A673 (cell line): ENCODE results near the gene CASKIN2. TPM values are rescaled to one million over a fixed set of nuclear protein-coding genes. Genes with fewer than 3 reads are reported as not detected.

Source experiments
- BruUV-seq: library from RNA; stranded (reverse); fragments of 400-500 nt; replicated peaks from 2 replicates; lab custom pipeline; 2021; lab: Mats Ljungman, UMichigan
- CTCF ChIA-PET: fragments of 300-600 bp; sonication (Branson Sonifier 250); formaldehyde crosslinking; loops from one replicate; lab custom pipeline; 2022; ENCODE audit warnings: antibody characterized with exemption; lab: Charles Lee
- POLR2A ChIA-PET: fragments of 300-600 bp; sonication (Branson Sonifier 250); formaldehyde crosslinking; loops from one replicate; lab custom pipeline; 2022; ENCODE audit warnings: antibody characterized with exemption; ENCODE audit not compliant: low non-redundant PET; lab: Charles Lee
- DNase-seq: peaks from one replicate; pipeline ENCODE4 v3.0.0-alpha.2; 2015; ENCODE audit warnings: low spot score
- H3K27ac ChIP-seq: fragments of 200-600 bp; sonication (generic); 2 replicates; pipeline ENCODE4 v1.5.1; 2016; ENCODE audit warnings: mixed run types, low read depth, mild to moderate bottlenecking, mixed read lengths, antibody characterized with exemption, low read length; ENCODE audit not compliant: poor library complexity, severe bottlenecking
- H3K27me3 ChIP-seq: fragments of 200-600 bp; sonication (generic); replicated peaks from 2 replicates; pipeline ENCODE4 v1.6.1; 2017; ENCODE audit warnings: mixed run types, low read depth, mild to moderate bottlenecking, mixed read lengths, antibody characterized with exemption, low read length; ENCODE audit not compliant: insufficient read depth, poor library complexity
- H3K36me3 ChIP-seq: fragments of 200-600 bp; sonication (generic); 2 replicates; pipeline ENCODE4 v1.6.1; 2016; ENCODE audit warnings: mixed run types, mild to moderate bottlenecking, mixed read lengths, antibody characterized with exemption, low read length; ENCODE audit not compliant: insufficient read depth, poor library complexity, severe bottlenecking
- H3K4me1 ChIP-seq: fragments of 200-600 bp; sonication (generic); 2 replicates; pipeline ENCODE4 v1.6.1; 2017; ENCODE audit warnings: mixed run types, mild to moderate bottlenecking, mixed read lengths, antibody characterized with exemption, low read length; ENCODE audit not compliant: insufficient read depth, poor library complexity, severe bottlenecking
- H3K4me3 ChIP-seq: fragments of 200-600 bp; sonication (generic); 2 replicates; pipeline ENCODE4 v1.5.1; 2016; ENCODE audit warnings: low read depth, mixed run types, mild to moderate bottlenecking, mixed read lengths, low read length; ENCODE audit not compliant: poor library complexity, severe bottlenecking
- H3K9me3 ChIP-seq: fragments of 200-600 bp; sonication (generic); 2 replicates; pipeline ENCODE4 v1.6.1; 2016; ENCODE audit warnings: mixed run types, low read depth, mild to moderate bottlenecking, mixed read lengths, antibody characterized with exemption, low read length; ENCODE audit not compliant: poor library complexity, severe bottlenecking
- EZH2 ChIP-seq: fragments of 200-600 bp; sonication (generic); IDR thresholded peaks from 2 replicates; pipeline ENCODE4 v1.6.1; 2017; ENCODE audit warnings: borderline replicate concordance, low read depth, mild to moderate bottlenecking, mixed read lengths, antibody characterized with exemption, low read length; ENCODE audit not compliant: poor library complexity, severe bottlenecking
- intact Hi-C: fragments of 100-400 bp; cut with micrococcal nuclease; formaldehyde crosslinking; loops from one replicate; pipeline ENCODE4 v1.10.0; 2022; ENCODE audit not compliant: unreplicated experiment
- total RNA-seq: library from RNA; stranded (reverse); gene quantifications from 2 replicates; pipeline ENCODE4 v1.2.3, GENCODE V29; 2021
- TF ChIP-seq, protein P1 (sequence below): fragments of 300-800, 200-600 bp; sonication (generic); conservative IDR thresholded peaks from 2 replicates; pipeline ENCODE4 v1.5.1; 2017; ENCODE audit warnings: low read depth, mild to moderate bottlenecking, antibody characterized with exemption, low read length, moderate library complexity, mixed read lengths

CASKIN2 gene
- total RNA-seq, 1 experiment from 2014 or later: 32.6 TPM

- H3K36me3 ChIP-seq: peaks cover 16% of the 10 kb centered on the region
- H3K4me1 ChIP-seq: no peaks in the 10 kb centered on the region
- no peak overlapping the region for H3K4me3 ChIP-seq
- BruUV-seq: no TSS peak
- no peaks in the 10 kb centered on the region for H3K27me3 ChIP-seq
- no peak overlapping the region for H3K27ac ChIP-seq
- TF ChIP-seq, protein P1, sequence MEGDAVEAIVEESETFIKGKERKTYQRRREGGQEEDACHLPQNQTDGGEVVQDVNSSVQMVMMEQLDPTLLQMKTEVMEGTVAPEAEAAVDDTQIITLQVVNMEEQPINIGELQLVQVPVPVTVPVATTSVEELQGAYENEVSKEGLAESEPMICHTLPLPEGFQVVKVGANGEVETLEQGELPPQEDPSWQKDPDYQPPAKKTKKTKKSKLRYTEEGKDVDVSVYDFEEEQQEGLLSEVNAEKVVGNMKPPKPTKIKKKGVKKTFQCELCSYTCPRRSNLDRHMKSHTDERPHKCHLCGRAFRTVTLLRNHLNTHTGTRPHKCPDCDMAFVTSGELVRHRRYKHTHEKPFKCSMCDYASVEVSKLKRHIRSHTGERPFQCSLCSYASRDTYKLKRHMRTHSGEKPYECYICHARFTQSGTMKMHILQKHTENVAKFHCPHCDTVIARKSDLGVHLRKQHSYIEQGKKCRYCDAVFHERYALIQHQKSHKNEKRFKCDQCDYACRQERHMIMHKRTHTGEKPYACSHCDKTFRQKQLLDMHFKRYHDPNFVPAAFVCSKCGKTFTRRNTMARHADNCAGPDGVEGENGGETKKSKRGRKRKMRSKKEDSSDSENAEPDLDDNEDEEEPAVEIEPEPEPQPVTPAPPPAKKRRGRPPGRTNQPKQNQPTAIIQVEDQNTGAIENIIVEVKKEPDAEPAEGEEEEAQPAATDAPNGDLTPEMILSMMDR: peak; percentile 42; the same call in 1 of the 2 replicates
- TF ChIP-seq EZH2: no peak
- no peaks in the 10 kb centered on the region for H3K9me3 ChIP-seq
- ChIA-PET POLR2A (no interaction called here), CTCF (no interaction called here)
- no peak for DNase-seq
- intact Hi-C loops: no loop called here
Observed at GRCh38 chr17:75504347-75505151, 10.8 kb downstream of the CASKIN2 start.

- CTCF ChIA-PET: interaction anchor here (1.0 kb wide), 1 partner anchor 245 kb away, joined by 3 read pairs; no protein-coding TSS in a partner anchor
- Histone ChIP-seq H3K4me1 (no peaks in the 10 kb centered on the region), H3K27me3 (no peaks in the 10 kb centered on the region), H3K27ac (no peak overlapping the region), H3K9me3 (no peaks in the 10 kb centered on the region), H3K4me3 (no peak overlapping the region), H3K36me3 (peaks cover 20% of the 10 kb centered on the region)
- no peak for TF ChIP-seq EZH2
- TF ChIP-seq, protein P1: no peak
- no TSS peak for BruUV-seq
- POLR2A ChIA-PET: no interaction called here
- intact Hi-C loops: no loop called here
- DNase-seq: no peak
Observed at GRCh38 chr17:75503976-75504346, 11.4 kb downstream of the CASKIN2 start.

DNA sequence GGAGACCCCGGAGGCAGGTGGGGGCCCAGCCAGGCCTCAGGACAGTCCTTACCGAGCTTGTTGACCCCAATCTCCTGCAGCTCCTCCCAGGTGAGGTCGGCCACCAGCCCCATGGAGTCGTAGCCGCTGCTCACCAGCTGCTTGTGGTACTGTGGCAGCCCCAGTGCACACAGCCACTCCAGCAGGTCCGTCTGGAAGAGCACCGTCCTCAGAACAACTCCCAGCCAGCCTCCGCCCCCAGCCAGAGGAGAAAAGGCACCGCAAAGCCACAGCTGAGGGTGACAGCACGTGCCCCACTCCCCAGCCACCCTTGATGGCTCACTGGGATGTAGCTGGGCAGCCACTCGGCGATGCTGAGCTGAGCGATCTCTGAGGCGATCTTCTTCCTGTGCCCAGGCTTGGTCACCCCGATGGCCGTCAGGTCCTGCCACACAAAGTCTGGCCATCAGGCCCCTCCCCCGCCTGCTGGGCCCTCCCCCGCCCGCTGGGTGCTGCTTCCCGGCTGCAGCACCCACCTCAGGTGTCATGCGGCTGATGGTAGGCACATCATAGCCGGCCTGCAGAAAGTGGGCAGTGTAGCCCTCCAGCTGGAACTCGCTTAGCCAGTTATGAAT is 11.9 kb downstream of the CASKIN2 start:
- H3K9me3 ChIP-seq: no peaks in the 10 kb centered on the region
- no peaks in the 10 kb centered on the region for H3K4me1 ChIP-seq
- peaks cover 23% of the 10 kb centered on the region for H3K36me3 ChIP-seq
- TF ChIP-seq EZH2: no peak
- TF ChIP-seq, protein P1: no peak
- POLR2A ChIA-PET: no interaction called here
- CTCF ChIA-PET: interaction anchor here (1.0 kb wide), 1 partner anchor 246 kb away, joined by 3 read pairs; no protein-coding TSS in a partner anchor
- no peak overlapping the region for H3K27ac ChIP-seq
- no peaks in the 10 kb centered on the region for H3K27me3 ChIP-seq
- intact Hi-C loops: no loop called here
- no TSS peak for BruUV-seq
- no peak for DNase-seq
- no peak overlapping the region for H3K4me3 ChIP-seq
